CD4-positive, alpha-beta T cell treated with Interleukin-17A for 1 hour (primary cell): Measurements from ENCODE around the gene SLC30A9.

Source experiments
- DNase-seq: peaks from one replicate; pipeline ENCODE4 v3.0.0-alpha.2; 2020

Gene SLC30A9

DNA sequence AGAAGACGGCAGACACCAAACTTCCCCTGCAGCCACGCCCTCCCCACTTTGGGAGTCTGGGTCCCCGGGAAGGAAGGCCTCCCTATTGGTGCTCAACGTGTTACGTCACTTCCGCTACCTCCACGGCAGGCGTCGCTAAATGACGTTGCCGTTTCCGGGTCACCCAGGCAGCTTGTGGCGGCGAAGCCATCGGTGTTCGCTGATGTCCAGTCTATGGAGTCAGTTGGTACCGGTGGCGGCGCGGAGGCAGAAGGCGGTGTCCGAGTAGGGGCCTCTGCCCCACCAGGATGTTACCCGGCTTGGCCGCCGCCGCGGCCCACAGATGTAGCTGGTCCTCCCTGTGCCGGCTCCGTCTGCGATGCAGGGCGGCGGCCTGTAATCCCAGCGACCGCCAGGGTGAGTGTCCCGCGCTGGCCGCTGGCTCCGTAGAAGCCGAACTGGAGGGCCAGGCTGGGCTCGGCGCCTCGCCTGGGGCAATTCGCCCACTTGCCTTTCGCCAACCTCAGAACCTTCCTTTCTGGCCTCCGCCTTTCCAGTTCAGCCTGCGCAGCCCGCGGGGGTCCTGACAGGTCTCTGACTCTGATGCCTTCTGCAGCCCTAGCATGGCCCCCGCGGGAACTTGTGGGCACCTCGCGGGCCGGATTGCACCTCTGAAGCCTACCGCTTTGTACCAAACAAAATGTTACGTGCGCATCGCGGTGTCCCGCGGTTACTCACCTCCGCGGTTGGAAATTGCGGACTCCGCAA, at the start of gene SLC30A9:
SLC30A9 (plus strand) TSS at position 166 of the 747 bp plus-strand sequence; CDS start at position 288, 122 bp downstream.
- DNase-seq = peak; percentile 96

- no peak for DNase-seq
Observed at GRCh38 chr4:41940834-41941233, 49.5 kb upstream of the SLC30A9 start.

GRCh38 chr4:41943506-41943905, 46.8 kb upstream of the SLC30A9 start:
- DNase-seq = no peak

DNA sequence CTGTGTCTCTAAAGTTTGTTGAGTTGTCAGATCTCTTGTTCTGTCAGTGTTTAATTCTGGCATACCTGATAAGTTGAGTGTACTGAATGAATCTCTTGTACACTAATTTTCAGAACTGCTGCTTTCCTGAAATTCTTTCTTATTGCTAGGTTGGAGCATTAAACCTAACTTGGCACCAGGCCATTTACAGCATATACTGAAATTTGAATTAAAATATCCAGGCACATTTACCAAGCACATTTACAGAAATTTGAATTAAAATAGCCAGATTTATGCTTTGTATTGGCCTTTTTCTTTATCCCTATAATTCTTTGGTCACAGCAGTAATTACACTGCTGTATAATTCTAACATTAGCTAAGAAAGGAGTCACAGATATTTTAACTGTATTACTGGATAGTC, 46.2 kb upstream of the SLC30A9 start:
- DNase-seq = no peak

- DNase-seq = no peak
Observed at GRCh38 chr4:41949531-41949930, 40.8 kb upstream of the SLC30A9 start.

- peak; percentile 41 for DNase-seq
Observed at GRCh38 chr4:41957634-41958033, 32.7 kb upstream of the SLC30A9 start.

DNA sequence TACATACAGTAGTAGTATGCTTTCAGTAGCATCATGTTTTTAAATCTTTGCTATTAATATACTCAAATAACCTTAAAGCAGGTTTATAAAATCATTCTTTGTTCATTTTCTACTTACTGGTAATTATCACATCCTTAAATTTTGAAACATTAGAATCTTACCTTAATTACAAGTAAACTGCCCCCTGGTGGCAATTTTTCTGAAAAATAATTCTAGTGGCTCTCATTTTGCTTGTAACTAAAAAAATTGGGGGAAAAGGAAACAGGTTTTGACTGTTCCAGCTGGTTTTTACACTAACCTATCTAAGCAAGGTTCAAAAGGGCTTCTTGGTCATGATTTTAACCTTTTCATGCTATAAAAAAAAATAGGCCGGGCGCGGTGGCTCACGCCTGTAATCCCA, 27.2 kb upstream of the SLC30A9 start:
- DNase-seq = peak; percentile 33

DNA sequence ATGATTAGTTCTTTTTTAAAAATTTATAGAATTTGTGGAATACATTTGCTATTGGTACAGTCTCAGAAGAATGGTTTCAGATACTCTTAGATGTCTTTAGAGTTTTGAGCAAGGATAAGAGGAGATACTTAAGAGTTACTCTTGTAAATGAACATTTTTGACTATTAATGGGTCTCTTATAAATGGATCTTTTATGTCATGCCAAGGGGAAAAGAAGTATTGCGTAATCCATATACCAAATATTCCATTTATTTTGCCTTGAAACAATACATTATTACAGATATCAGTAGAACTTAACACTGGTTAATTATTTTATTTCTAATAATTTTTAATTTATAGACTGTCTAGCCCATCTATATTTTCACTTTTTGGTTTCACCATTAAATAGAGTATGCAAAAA, 25.9 kb upstream of the SLC30A9 start:
- no peak for DNase-seq

- no peak for DNase-seq
Observed at GRCh38 chr4:41967392-41967791, 22.9 kb upstream of the SLC30A9 start.

DNA sequence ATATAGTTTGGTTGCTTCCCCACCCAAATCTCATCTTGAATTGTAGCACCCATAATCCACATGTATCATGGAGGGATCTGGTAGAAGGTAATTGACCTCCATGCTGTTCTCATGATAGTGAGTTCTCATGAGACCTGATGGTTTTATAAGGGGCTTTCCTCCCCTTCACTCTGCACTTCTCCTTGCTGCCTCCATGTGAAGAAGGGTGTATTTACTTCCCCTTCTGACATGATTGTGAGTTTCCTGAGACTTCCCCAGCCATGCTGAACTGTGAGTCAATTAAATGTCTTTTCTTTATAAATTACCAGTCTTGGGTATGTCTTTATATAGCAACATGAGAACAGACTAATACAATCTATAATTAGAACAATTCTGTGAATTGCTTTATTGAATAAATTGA, 20.7 kb upstream of the SLC30A9 start:
- DNase-seq = no peak

DNA sequence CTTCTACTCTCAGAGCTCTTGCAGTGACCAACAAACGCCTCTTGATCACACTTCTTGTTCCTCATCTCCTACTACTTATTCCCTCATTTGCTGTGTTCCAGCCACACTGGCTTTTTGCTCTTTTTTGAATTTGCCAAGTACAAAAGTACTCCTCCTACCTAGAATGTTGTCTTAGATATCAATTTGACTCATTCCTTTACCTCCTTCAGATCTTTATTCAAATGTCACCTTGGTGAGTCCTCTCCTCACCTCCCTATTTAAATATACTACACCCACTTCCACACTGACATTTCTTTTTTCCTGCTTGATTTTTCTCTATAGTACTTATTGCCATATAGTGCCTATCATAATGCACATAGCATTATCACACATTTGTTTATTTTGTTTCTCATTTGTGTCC, 15.0 kb upstream of the SLC30A9 start:
- DNase-seq = no peak

GRCh38 chr4:41976775-41977516, 13.4 kb upstream of the SLC30A9 start:
- no peak for DNase-seq

DNA sequence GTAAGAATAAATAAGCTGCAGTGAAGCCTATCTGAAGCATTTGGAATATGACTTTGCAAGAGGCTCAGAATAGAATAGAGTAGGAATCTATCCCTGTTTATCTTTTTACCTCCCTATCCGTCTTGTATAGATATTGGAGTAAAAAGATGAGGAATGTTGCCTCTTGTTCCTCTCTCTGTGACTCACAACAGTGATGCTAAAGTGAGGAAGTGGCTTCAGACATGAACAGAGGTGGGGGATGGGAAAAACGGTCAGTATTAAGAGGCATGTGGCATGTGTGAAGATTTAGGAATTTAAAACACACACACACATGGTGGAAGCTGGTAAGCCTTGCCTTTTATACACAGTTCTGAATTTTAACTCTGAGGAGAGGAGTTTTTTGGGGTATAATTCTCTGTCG, 12.6 kb upstream of the SLC30A9 start:
- no peak for DNase-seq

DNA sequence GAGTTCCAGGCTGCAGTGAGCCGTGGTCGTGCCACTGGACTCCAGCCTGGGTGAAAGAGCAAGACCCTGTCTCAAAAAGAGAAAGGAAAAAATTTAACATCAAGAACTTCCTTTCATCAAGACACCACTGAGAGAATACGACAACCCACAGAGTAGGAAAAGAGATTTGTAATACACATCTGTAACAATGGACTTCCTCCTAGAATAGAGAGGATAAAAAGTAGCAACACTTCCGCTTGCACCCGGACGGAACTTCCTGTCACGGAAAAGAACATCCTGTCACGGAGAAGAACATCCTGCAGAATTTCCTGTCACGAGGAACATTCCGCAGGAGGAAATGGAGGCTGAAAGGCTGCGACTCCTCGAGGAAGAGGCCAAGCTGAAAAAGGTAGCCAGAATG, 8.9 kb upstream of the SLC30A9 start, which contains the start of gene DCAF4L1:
DCAF4L1 (plus strand) TSS at position 301 of the 400 bp plus-strand sequence; CDS start at position 338, 37 bp downstream.
- no peak for DNase-seq

- no peak for DNase-seq
Observed at GRCh38 chr4:41982716-41983115, 7.6 kb upstream of the SLC30A9 start.

GRCh38 chr4:41985151-41985550, 5.2 kb upstream of the SLC30A9 start:
- no peak for DNase-seq

GRCh38 chr4:41989994-41990364, 351 bp upstream of the SLC30A9 start:
- no peak for DNase-seq

DNA sequence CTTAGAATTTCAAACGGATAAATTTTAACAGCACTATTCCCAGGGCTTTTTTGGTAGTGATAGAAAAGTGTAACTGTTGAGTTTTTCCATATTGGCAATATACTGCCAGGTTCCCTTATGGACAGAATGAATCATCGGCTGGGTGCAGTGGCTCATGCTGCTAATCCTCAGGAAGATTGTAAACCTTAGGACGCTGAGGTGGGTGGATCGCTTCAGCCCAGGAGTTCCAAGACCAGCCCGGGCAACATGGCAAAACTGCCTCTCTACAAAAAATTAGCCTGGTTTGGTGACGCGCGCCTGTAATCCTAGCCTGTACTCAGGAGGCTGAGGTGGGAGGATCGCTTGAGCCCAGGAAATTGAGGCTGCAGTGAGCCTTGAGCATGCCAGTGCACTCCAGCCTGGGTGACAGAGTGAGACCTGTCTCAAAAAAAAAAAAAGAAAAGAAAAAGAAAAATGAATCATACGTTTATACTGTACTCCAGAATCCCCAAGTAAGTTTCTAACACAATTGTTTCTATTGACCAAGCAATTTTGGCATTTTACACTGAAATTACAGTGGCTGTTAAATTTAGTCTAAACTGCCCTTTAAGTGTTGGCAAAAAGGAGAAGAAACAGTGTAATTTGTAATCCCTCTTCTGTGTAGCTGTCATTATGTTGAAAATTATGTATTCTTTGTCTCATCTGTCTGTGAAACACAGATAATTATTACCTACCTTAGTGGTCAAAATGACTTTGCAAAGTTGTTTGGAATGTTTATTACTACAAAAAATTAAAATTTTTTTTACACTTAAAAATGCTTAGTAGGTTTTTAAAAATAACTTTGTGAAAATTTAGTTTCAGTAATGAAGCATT, 1.8 kb downstream of the SLC30A9 start:
- no peak for DNase-seq

DNA sequence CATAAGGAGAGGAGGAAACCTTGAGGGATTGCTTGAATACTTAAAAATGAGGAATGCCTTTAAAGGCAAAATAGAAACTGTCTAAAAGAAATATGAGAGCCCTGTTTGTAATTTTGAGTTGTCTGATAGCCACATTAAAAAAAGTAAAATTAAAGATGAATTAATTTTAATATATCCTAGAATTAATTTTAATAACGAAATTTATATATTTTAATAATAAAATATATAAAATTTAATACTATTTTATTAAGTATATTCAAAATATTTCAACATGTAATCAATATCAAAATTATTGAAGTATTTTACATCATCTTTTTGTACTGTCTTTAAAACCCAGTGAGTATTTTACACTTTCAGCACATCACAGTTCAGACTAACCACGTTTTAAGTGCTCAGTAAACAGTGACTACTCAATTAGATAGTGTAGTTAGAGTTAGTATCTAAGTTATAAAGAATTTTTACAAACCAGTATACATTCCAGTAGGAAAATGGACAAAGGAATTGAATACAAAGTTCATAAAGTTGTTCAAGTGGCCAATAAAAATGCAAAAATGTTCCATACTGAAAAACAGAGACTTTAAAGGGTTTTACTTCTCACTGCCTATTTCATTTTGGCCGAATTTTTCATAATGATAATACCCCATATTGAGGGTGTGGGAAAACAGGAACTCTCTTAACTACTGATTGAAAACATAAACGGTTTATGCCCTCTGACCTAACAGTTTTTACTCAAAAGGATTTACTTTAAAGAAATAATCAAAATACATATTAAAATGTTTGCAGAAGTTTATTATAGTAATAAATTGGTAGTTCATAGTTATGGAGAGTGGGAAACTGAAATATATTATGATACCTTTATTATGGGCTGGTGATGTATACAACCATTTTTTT, 2.9 kb downstream of the SLC30A9 start:
- no peak for DNase-seq

DNA sequence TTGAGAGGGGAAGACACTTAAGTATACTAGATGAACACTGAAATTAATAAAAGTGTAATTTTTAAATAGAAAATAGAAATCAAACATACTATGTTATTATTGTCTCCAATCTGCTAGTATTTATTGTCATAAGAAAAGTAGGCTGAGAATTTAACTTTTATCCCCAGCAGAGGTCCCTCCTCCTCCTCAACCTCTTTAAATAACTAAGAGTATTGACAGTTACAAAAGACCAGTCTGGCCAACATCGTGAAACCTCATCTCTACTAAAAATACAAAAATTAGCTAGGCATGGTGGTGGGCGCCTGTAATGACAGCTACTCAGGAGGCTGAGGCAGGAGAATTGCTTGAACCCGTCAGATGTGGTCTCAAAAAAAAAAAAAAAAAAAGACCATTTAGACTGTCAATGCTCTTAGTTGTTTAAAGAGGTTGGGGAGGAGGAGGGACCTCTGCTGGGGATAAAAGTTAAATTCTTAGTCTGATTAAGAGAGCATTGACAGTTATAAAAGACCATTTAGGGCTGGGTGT, 4.2 kb downstream of the SLC30A9 start:
- no peak for DNase-seq

DNA sequence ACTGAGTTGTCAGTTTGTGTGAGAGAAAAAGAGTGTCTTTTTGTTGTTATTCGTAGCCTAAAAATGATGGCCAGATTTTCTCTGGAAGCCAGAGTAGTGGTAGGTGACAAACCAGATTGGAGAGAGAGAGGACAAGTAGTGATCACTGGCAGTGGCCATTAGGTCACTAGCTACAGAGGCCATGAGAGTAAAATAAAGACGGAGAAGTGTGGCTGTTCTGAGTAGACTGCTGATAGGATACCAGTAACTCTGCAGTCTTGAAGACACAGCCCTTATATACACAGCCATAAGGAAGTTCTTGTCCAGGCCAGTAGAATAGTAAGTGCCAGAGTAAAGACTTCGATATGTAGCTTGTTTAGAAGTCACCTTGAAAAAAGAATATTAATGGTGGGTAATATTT, 7.7 kb downstream of the SLC30A9 start:
- no peak for DNase-seq

DNA sequence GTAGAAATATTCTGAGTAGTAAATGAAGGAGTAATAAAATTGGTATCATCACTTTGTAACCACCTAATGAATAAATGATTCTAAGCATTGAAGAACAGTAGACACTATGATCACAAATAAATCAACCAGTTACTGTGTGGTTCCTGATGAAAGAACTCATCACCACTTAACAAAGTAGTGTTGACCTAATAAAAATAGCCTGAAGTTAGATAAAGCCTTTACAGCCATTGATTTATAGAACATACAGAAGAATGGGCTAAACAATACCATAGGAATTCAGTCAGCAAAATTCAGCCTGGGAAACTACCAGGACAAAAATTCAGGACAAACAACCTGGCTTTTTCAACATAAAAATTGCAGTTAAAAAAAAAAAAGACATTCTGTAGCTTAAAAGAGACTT, 9.0 kb downstream of the SLC30A9 start:
- no peak for DNase-seq
